Omental fat pad (tissue), 4 donors: ENCODE data around the gene WWC1. TPM values are rescaled to one million over a fixed set of nuclear protein-coding genes. Genes with fewer than 3 reads are reported as not detected.
"Not testable (repeated sequence)": the region's sequence is repeated elsewhere in the genome, so short reads cannot be mapped to it uniquely, and the experiment has no call there.

ENCODE experiments used
- ATAC-seq: fragments of 150-250 bp; one replicate; pipeline ENCODE4 v1.9.1; 2016; ENCODE audit warnings: mild to moderate bottlenecking, moderate library complexity; ENCODE audit not compliant: low FRiP score
- DNase-seq: peaks from one replicate; pipeline ENCODE4 v3.0.0-alpha.2; 2019; ENCODE audit warnings: low spot score
- total RNA-seq, 4 donors: library from RNA; depleted of rRNA; stranded (reverse); fragments of >200 nt; gene quantifications; one replicate each; pipeline ENCODE4 v1.1.0, GENCODE V29; 2016
- TF ChIP-seq, protein P1 (sequence below), 3 donors: fragments of 450-650 bp; IDR thresholded peaks; one replicate each; pipeline ENCODE4 v1.5.1; 2016 to 2017; ENCODE audit warnings: antibody characterized with exemption in 3 of 3, mild to moderate bottlenecking in 3 of 3, moderate library complexity in 2 of 3

WWC1 gene
- total RNA-seq, 4 donors from 2014 or later, result 0.63 to 92.6 (median 21.0) TPM

DNA sequence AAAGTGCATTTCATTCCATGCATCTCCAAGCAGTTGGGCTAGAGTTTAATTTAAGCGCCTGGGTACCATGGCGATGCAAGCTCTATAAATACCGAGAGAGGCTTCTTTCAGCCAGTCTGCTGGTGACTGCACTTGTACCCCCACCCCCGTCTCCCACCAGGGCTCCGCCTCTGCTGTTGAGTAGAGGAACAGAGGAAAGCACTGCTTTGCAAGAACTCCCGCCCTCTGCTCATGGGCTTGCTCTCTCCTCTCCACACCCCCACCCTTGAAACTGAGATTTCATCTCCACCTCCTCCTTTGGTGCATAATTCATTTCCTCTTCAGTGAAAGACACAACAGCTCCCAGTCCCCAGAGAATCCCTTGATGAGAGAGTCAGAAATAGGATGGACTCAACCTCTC lies 5.1 kb upstream of the WWC1 start:
- ATAC-seq (no peak), DNase-seq (no peak)
- TF ChIP-seq, protein P1, sequence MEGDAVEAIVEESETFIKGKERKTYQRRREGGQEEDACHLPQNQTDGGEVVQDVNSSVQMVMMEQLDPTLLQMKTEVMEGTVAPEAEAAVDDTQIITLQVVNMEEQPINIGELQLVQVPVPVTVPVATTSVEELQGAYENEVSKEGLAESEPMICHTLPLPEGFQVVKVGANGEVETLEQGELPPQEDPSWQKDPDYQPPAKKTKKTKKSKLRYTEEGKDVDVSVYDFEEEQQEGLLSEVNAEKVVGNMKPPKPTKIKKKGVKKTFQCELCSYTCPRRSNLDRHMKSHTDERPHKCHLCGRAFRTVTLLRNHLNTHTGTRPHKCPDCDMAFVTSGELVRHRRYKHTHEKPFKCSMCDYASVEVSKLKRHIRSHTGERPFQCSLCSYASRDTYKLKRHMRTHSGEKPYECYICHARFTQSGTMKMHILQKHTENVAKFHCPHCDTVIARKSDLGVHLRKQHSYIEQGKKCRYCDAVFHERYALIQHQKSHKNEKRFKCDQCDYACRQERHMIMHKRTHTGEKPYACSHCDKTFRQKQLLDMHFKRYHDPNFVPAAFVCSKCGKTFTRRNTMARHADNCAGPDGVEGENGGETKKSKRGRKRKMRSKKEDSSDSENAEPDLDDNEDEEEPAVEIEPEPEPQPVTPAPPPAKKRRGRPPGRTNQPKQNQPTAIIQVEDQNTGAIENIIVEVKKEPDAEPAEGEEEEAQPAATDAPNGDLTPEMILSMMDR (IDR thresholded peaks at IDR 0.05), result no peak

DNA sequence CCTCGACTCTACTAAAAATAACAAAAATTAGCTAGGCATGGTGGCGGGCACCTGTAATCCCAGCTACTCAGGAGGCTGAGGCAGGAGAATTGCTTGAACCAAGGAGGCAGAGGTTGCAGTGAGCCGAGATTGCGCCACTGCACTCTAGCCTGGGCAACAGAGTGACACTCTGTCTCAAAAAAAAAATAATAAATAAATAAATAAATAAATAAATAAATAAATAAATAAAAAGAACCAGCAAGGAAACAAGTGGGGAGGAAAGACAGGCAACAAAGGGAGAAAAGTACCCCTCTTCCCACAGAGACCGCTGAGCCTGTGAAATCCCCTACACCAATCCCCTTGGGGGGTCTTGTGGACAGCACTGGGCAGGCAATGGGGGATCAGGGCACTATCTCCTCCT lies 4.6 kb upstream of the WWC1 start:
- ATAC-seq, DNase-seq: not testable (repeated sequence)

DNA sequence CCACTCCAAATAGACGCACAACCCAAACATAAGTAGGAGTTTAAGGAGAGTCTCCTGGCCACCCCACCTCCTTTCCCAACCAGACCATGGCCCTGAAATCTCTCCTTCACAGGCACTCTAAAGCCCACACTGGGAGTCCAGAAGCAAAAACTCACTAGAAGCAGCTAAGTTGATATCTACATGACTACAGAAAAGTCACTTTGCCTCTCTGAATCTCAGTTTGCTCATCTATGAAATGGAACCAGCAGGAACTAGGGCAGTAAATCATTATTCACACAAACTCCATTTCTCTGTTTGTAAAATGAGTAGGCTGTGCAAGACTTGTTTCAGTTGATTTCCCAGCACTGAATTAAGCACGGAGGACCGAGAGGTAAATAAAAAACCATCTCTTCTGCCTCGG lies 4.1 kb upstream of the WWC1 start:
- TF ChIP-seq, protein P1 (IDR thresholded peaks at IDR 0.05), result no peak
- DNase-seq (no peak), ATAC-seq (no peak)

DNA sequence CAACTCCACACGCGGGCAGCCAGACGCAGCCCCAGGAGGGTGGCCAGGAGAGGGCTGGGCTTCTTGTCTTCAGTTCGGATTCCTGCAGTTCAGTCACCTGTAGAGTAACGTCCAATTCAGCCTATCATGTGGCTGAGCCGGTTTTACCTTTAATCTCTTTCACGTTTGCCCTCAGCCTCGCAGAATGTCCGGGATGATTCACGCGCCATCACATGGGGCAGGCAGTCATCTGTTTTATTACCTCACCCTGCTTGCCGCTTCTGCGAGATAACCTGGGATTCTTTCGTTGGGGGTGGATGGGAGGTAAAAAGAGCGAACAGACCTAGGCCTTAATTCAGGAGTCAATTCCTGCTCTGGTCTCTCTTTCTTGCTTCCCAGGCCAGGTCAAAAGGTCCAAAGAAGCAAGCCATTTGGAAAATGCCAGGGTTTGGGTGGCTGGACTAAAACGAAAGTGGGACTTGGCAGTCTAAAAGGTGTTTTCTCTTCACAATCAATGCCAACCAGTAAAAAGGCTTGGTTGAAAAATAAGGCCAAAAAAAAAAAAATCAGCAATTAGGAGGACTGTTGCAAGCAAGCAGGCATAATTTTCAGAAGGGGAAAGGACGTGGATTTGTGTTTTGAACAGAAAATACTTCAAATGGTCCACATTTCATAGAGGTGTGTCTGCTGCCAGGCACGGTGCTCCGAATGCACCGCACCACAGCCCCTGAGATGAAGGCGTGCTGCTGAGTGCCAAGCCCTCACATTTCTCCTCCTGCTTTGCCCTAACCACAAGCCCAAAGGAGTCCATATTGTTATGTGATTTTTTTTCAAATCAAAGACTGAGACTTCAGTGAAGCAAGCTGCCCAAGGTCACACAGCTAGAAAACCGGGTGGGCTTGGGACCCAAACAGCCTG lies 2.8 kb upstream of the WWC1 start:
- TF ChIP-seq, protein P1 (IDR thresholded peaks at IDR 0.05), result no peak
- DNase-seq (peak; percentile 48), ATAC-seq (peak; percentile 48)

DNA sequence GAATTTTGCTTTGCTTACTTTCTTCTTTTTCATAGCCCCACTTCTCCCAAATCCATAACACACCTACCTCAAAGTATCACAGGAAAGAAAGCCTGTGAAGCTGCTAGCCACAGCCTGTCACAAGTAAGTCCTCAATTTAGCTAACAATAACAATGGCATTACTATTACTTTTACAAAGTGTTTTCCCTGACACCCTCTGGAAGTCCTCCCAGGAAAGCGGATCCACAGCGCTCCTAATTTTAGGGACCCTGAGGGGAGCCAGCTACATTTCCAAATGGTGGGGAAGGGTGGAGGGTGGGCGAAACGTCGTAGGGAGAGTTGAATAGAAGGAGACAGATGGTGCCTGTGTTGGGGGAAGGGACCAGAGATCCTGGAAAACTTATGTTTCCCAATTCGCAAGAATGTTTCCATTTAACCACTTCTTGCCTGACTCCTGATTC lies 523 bp upstream of the WWC1 start:
- DNase-seq, result no peak
- ATAC-seq, result peak; percentile 1
- TF ChIP-seq, protein P1 (IDR thresholded peaks at IDR 0.05), result no peak

DNA sequence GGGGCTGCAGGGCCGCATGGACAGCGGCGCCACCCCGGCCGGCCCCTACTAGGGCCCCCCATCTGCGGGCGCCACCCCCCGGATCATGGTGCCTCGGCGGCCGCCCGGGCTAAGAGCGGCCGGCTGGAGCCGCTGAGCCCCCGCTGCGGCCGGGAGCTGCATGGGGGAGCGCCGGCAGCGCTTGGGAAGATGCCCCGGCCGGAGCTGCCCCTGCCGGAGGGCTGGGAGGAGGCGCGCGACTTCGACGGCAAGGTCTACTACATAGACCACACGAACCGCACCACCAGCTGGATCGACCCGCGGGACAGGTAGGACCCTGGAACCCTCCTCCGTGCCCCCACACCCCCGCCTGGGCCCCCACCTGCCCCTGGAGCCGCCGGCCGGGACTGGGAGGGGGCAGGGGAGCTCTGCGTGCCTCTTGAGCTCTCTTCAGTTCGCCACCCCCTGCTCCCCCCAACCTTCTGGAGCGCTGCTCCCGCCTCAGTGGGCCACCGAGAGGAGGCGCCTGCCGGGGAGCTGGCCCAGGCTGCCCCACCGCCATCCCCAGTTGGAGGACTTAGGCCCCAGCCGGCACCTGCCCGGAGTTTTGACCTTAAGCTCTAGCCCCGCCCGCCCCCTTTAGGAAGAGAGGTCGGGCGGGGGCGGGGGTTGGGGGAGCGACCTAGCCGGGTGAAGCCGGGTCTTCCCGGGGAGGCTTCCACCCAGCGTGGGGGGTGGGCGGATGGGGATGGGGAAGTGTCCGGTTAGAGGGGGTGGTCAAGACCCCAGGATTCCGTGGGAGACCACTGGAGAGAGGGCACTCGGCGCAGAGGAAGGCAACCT lies 730 bp downstream of the WWC1 start:
- TF ChIP-seq, protein P1 (IDR thresholded peaks at IDR 0.05), result no peak
- ATAC-seq, result peak; percentile 31
- no peak for DNase-seq
